GM19023 (cell line): ENCODE data around the gene TRAIP.
"Not testable (repeated sequence)": the region's sequence is repeated elsewhere in the genome, so short reads cannot be mapped to it uniquely, and the experiment has no call there.

ENCODE experiments used
- ATAC-seq: cut with Tn5 transposase; IDR thresholded peaks from one replicate; pipeline ENCODE4 v1.9.1; 2021; ENCODE audit warnings: mild to moderate bottlenecking, moderate library complexity; ENCODE audit not compliant: unreplicated experiment

Gene TRAIP

GRCh38 chr3:49831341-49831740 is 25.0 kb downstream of the TRAIP start:
- ATAC-seq = no peak

DNA sequence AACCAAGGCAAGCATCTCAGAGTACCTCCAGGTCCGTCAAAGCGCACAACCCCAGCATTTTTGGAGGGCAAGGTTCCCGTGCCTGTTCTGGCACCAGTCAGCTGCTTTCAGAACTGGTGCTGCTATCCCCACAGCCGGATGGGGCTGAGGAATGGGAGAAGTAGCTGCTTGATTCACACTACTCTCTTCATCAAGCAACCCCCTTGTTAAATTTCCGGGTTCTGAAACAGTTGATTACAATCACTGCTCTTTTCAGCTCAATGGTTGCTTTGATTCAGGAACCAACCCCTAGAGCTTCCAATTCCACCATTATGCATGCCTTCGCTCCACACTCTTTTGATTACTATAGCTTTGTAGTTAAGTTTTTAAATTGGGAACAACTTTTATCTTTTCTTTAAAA is 30.3 kb downstream of the TRAIP start:
- no peak for ATAC-seq

GRCh38 chr3:49823131-49823530 is 33.2 kb downstream of the TRAIP start:
- ATAC-seq = not testable (repeated sequence)

- ATAC-seq = no peak
Observed at GRCh38 chr3:49813497-49814174, 42.7 kb downstream of the TRAIP start, which contains the start of gene UBA7. TSS of gene UBA7 (minus strand) at chr3:49813953. CDS start at chr3:49813787, 166 bp downstream.

DNA sequence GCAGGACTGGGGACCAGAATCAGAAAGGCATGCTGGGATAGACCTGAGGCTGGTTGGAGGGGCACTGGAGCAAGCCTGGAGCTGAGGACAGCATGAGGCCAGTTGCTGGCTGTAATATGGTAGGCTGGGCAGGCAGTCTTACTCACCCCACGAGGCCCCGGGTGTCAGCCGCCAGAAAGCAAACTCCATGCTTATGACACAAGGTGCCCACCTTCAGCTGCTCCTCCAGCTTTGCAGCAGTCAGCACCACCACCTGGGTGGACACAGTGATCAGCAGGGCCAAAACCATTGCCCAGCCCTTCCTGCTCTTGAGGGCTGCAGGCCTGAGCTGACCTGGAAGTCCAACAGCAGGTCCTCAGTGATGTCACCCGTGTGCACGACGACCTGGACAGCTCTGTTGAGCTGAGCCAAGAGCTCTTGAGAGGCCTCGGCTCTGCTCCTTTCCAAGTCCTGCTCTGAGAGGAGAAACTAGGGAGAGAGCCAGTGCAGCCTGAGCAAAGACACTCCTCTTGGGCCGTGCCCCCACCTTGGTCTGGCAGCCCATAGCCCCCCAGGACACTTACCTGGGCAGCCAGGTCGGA is 43.4 kb downstream of the TRAIP start:
- ATAC-seq = no peak

DNA sequence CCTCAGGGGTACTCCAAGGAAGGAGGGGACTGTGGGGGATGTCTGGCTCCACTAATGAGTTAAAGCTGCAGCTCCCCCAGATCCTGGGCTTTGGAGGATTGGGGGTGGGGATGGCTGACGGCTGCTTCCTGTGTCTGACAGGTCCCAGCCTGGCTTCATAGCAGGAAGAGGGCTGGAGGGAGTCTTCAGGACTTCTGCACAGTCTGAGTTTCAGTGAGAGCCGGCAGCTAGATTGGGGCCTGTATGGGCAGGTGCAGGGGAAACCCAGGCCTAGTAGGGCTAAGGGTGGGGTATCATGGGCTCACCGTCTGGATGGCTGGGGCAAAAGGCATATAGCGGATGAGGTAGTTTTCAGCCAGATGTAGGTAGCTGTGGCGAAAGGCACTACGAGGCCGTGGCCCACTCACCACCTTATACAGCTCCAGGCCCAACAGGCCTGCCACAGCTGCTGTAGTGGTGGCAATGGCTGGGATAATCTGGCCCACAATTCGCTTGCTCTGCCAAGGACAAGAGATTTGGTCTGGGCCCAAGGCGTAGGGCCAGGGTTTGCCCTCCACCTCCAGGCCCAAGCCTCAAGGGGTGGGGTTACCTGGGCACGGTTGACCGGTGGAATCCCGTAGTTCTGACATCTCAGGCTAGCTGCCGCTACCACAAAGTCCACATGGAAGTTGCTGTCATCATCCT is 48.8 kb downstream of the TRAIP start:
- ATAC-seq = no peak

GRCh38 chr3:49806850-49807249 is 49.5 kb downstream of the TRAIP start:
- no peak for ATAC-seq

DNA sequence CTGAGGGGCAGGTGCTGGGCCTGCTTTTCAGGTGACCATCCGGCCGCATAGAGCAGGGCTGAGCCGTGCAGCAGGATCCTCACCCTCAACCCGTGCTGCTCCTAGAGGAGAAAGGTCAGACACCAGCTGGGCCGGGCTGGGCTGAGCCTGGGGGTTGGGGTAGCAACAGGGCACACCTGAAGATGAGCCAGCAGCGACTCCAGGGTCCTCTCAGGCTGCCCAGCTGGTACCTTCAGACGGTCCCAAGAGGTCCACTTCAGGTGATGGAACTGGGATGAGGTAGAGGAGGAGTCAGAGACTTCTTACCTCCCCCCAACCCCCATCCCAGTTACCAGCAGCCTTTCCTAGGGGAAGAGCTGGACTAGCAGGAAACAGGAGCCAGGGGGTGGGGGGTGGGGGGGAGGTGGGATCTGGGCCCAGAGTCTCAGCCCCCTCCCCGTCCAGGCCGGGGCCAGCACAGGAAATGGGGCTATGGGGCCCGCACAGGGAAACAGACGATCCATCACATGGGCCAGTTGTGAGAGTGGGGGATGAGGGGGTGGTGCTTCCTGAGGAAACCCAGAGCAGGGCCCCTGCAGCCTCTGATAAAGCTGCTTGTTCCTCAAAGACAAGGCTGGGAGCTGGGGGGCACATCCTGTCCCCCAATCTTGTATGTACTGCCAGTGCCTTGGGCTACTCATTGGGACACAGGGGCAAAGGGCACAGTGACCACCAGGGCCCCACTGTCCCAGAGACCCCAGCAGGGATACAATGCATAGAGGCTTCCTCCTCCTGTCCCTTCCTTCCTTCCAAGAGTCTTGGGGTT is 50.3 kb downstream of the TRAIP start:
- ATAC-seq = no peak

- no peak for ATAC-seq
Observed at GRCh38 chr3:49805367-49805782, 51.0 kb downstream of the TRAIP start.

GRCh38 chr3:49804141-49805041 is 52.0 kb downstream of the TRAIP start:
- no peak for ATAC-seq

- ATAC-seq = peak; percentile 5
Observed at GRCh38 chr3:49803465-49804140, 52.8 kb downstream of the TRAIP start.

DNA sequence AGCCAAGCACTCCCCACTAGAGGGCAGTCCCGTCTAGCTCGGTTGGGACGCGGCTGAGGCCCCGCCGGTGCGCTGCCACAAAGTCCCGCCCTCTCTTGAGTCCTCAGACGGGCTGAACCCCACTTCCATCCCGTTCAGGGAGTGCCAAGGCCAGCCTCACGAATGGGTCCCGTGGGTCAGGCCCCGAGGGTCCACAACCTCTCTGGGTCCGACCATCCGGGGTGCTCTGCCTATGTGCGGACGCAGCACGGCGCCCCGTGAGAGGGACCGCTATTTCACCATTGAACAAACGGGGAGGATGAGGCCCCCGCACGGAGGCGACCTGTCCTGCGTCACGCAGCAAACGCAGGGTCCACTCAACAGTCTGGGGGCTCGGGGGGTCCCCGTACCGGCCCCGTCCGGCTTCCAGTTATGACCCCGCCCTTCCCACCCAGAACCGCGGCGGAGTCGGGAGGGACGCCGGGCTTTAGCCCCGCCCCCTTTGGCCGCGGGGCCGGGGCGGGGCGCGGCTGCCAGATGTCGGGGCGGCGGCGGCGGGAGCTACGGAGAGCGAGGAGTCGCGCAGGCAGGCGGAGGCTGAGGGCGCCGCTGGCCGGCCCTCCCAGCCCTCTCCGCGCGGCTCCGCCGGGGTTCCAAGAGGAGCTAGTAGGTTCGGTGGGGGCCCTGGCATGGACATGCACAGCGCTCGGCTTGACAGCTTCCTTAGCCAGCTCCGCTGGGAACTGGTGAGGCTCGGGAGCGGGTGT is 53.5 kb downstream of the TRAIP start, which contains the start of gene INKA1:
Gene INKA1 (plus strand): TSS at position 543 of the 746 bp plus-strand sequence. CDS start 132 bp downstream, at position 675.
- peak; percentile 69 for ATAC-seq

DNA sequence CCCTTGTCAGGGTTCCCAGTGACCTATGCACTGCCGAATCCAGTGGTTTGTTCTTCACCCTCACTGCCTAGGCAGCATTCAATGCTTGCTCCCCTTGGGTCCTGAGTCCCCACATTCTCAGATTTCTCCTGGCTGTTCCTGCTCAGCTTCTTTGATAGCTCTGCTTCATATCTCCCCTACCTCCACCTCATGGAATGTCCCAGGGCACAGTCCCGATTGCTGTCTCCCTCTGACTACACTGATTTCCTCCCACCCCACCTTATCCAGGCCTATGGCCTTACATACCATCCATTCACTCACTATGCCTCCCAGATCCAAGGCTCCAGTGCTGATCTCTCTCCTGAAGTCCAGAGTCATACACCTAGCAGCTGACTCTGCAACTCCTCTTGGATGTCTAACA is 55.2 kb downstream of the TRAIP start:
- ATAC-seq = no peak

GRCh38 chr3:49799761-49800160 is 56.6 kb downstream of the TRAIP start, which contains the start of gene CDHR4:
TSS of gene CDHR4 (minus strand) at chr3:49799873. CDS start at chr3:49799812, 61 bp downstream.
- no peak for ATAC-seq

- ATAC-seq = no peak
Observed at GRCh38 chr3:49799105-49799504, 57.3 kb downstream of the TRAIP start.

DNA sequence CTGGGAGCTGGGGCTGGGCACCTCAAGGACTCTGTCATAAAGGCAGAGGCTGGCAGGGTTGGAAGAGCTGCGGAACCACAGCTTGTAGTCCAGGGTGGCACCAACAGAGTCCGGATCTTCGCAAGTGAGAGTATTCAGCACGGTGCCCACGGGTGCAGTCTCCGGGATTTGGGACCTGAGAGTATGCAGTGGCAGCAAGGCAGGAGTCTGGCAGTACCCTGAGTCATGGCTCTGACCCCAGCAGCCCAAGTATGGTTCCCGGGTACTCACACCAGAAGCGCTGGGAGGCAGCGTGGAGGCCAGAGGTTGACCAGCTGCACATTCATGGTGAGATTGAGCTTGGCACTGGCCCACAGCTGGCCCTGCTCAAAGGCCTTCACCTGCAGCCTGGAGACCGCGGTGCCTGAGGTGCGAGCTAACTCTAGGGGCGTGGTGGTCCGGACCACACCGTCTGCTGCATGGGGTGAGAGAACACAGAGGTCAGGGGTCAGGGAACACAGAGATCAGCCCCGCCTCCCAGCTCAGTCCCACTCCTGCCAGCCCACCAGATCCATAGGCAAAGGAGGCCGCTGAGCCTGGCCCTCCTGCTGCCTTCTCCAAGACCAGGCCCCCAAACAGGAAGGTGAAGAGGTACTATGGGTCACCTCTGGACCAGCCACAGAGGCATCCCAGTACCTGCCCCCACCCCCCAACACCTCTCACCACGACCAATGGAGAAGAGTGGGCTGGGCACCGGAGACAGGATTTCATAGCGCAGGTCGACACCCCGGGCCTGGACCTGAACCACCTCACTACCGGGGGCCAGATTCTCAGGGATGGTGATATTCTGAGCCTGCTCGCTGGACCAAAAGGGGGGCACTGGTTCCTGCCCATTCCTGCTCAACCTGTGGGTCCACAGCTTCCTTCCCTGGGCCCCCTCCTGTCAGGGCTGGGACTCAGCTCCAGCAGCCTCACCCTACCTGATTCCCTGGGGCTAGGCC is 61.1 kb downstream of the TRAIP start:
- ATAC-seq = no peak

DNA sequence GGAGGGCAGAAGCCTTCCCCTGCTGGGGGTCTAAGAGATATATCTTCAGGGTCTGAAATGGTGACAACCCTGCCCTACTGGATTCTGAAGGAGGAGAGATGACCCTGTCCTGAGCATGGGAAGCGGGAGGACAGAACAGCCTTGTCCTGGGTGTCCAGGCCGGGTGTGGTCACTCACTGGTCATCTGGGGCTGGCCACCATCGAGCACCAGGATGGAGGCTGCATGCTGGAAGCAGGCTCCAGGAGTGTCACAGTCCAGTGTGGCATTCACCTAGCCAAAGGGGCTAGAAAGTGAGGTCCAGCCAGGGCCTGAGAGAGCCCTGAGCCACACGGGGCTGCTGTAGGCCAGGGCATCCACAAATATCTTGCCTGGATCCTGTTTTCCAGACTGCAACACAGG is 61.9 kb downstream of the TRAIP start:
- no peak for ATAC-seq
